Endometrial microvascular endothelial cells (primary cell): ENCODE data around the gene KLRC3. TPM values are rescaled to one million over a fixed set of nuclear protein-coding genes. Genes with fewer than 3 reads are reported as not detected.
"Not testable (repeated sequence)": the region's sequence is repeated elsewhere in the genome, so short reads cannot be mapped to it uniquely, and the experiment has no call there.

Source experiments
- in situ Hi-C: cut with HindIII; loops from 2 replicates; pipeline ENCODE4 v1.10.0; 2017; ENCODE audit warnings: low sequenced_read_pairs, low pct_unique_long_range_greater_than_20kb; ENCODE audit errors: inconsistent ontology term
- total RNA-seq: library from RNA; depleted of rRNA; stranded (reverse); fragments of >200 nt; gene quantifications from one replicate; pipeline ENCODE4 v1.2.3, GENCODE V29; 2015; ENCODE audit errors: inconsistent ontology term

The KLRC3 gene
- not detected for total RNA-seq

GRCh38 chr12:10420334-10420733, at the start of gene KLRC3:
TSS of gene KLRC3 (minus strand) at chr12:10420595. CDS start at chr12:10420550, 45 bp downstream.
- in situ Hi-C loops: not testable (repeated sequence)

GRCh38 chr12:10469701-10470100, 49.3 kb upstream of the KLRC3 start:
- in situ Hi-C loops: no loop called here

GRCh38 chr12:10466311-10466710, 45.9 kb upstream of the KLRC3 start:
- in situ Hi-C loops: no loop called here

- in situ Hi-C loops: no loop called here
Observed at GRCh38 chr12:10457760-10458159, 37.4 kb upstream of the KLRC3 start.

GRCh38 chr12:10456856-10457255, 36.5 kb upstream of the KLRC3 start:
- in situ Hi-C loops: no loop called here

- in situ Hi-C loops: no loop called here
Observed at GRCh38 chr12:10455766-10456165, 35.4 kb upstream of the KLRC3 start.

GRCh38 chr12:10454531-10454930, 34.1 kb upstream of the KLRC3 start:
- in situ Hi-C loops: no loop called here

GRCh38 chr12:10453156-10453555, 32.8 kb upstream of the KLRC3 start, which contains the start of gene KLRC1:
TSS of gene KLRC1 (minus strand) at chr12:10453377. CDS start at chr12:10451156, 2,221 bp downstream.
- in situ Hi-C loops: no loop called here

- in situ Hi-C loops: no loop called here
Observed at GRCh38 chr12:10448236-10448635, 27.8 kb upstream of the KLRC3 start.

- in situ Hi-C loops: not testable (repeated sequence)
Observed at GRCh38 chr12:10446052-10446451, 25.7 kb upstream of the KLRC3 start.

- in situ Hi-C loops: not testable (repeated sequence)
Observed at GRCh38 chr12:10441144-10441543, 20.7 kb upstream of the KLRC3 start.

- in situ Hi-C loops: not testable (repeated sequence)
Observed at GRCh38 chr12:10439608-10440274, 19.3 kb upstream of the KLRC3 start.

GRCh38 chr12:10437601-10438000, 17.2 kb upstream of the KLRC3 start:
- in situ Hi-C loops: not testable (repeated sequence)

GRCh38 chr12:10435816-10436215, 15.4 kb upstream of the KLRC3 start, which contains the start of gene KLRC2:
TSS of gene KLRC2 (minus strand) at chr12:10436010. CDS start at chr12:10435986, 24 bp downstream.
- in situ Hi-C loops: not testable (repeated sequence)

- in situ Hi-C loops: not testable (repeated sequence)
Observed at GRCh38 chr12:10430623-10431022, 10.2 kb upstream of the KLRC3 start.

GRCh38 chr12:10425938-10426337, 5.5 kb upstream of the KLRC3 start:
- in situ Hi-C loops: not testable (repeated sequence)

GRCh38 chr12:10424260-10424899, 4.0 kb upstream of the KLRC3 start:
- in situ Hi-C loops: not testable (repeated sequence)

GRCh38 chr12:10422159-10422558, 1.8 kb upstream of the KLRC3 start:
- in situ Hi-C loops: not testable (repeated sequence)

- in situ Hi-C loops: no loop called here
Observed at GRCh38 chr12:10409392-10409791, 11.0 kb downstream of the KLRC3 start, which contains the start of gene KLRC4. TSS of gene KLRC4 (minus strand) at chr12:10409757. CDS start at chr12:10409575, 182 bp downstream.

- in situ Hi-C loops: no loop called here
Observed at GRCh38 chr12:10408842-10409241, 11.6 kb downstream of the KLRC3 start.
